IPS-15b (cell line): Measurements from ENCODE around the gene UNC13D.
"Not testable (repeated sequence)": the region's sequence is repeated elsewhere in the genome, so short reads cannot be mapped to it uniquely, and the experiment has no call there.

Experiments
- H3K27me3 ChIP-seq: one replicate; pipeline ENCODE4 v1.6.1; 2013; ENCODE audit warnings: low read length; ENCODE audit not compliant: control insufficient read depth, insufficient read depth
- H3K36me3 ChIP-seq: one replicate; pipeline ENCODE4 v1.6.1; 2013; ENCODE audit warnings: low read length; ENCODE audit not compliant: control insufficient read depth, insufficient read depth
- H3K4me1 ChIP-seq: one replicate; pipeline ENCODE4 v1.6.1; 2013; ENCODE audit warnings: mild to moderate bottlenecking, low read length; ENCODE audit not compliant: control insufficient read depth, insufficient read depth
- H3K4me3 ChIP-seq: one replicate; pipeline ENCODE4 v1.5.1; 2013; ENCODE audit warnings: low read depth, low read length
- H3K9ac ChIP-seq: one replicate; pipeline ENCODE4 v1.6.1; 2013; ENCODE audit warnings: low read depth, mild to moderate bottlenecking, low read length
- H3K9me3 ChIP-seq: one replicate; pipeline ENCODE4 v1.6.1; 2013; ENCODE audit warnings: mild to moderate bottlenecking, low read length; ENCODE audit not compliant: control insufficient read depth, insufficient read depth

UNC13D gene

DNA sequence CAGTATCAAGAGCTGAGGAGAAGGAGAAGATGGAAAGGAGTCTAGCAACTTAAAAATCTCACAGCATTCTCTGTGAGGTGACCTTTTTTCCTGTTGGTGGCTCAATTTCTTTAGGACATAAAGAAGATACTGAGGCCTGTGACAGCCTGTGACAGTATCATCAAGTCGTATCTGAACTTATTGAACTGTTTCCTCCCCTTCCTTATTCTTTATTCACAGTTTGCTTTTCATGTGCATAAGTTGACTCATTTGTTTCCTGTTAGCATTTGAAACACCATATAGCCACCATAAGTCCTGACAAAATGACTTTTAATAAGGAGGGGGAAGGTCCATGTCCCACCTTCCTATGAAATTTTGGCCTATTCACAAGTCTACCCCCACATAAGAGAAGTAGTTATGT, 50.7 kb downstream of the UNC13D start:
- H3K36me3 ChIP-seq, result peaks cover 12% of the 10 kb centered on the region

DNA sequence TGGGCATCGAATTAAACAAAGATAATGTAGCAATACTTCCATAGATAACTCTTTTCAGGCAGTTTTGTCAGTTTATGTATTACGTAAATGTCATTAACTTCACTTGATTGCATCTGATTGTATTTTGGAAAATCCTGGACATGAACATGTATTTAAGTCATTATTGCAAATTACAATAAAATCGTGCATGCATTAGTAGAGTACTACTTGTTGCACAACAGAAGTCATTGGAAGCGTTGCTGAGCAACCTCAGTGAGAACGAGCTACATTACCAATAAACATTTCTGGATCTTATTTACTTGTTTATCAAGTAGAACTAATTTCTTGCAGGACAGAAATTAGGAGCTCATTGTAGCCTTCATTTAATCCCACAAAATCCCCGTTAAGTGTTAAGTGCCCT, 53.0 kb downstream of the UNC13D start:
- no peak overlapping the region for H3K9ac ChIP-seq
- H3K36me3 ChIP-seq, result peaks cover 4% of the 10 kb centered on the region
- peaks cover under 1% of the 10 kb centered on the region for H3K4me1 ChIP-seq
- no peak overlapping the region for H3K4me3 ChIP-seq
- no peaks in the 10 kb centered on the region for H3K9me3 ChIP-seq
- no peaks in the 10 kb centered on the region for H3K27me3 ChIP-seq

More for the DNA sequence above, 50.7 kb downstream of the UNC13D start:
- Histone ChIP-seq H3K4me1 (no peaks in the 10 kb centered on the region), H3K9me3 (no peaks in the 10 kb centered on the region), H3K4me3 (no peak overlapping the region), H3K9ac (no peak overlapping the region), H3K27me3 (no peaks in the 10 kb centered on the region)

DNA sequence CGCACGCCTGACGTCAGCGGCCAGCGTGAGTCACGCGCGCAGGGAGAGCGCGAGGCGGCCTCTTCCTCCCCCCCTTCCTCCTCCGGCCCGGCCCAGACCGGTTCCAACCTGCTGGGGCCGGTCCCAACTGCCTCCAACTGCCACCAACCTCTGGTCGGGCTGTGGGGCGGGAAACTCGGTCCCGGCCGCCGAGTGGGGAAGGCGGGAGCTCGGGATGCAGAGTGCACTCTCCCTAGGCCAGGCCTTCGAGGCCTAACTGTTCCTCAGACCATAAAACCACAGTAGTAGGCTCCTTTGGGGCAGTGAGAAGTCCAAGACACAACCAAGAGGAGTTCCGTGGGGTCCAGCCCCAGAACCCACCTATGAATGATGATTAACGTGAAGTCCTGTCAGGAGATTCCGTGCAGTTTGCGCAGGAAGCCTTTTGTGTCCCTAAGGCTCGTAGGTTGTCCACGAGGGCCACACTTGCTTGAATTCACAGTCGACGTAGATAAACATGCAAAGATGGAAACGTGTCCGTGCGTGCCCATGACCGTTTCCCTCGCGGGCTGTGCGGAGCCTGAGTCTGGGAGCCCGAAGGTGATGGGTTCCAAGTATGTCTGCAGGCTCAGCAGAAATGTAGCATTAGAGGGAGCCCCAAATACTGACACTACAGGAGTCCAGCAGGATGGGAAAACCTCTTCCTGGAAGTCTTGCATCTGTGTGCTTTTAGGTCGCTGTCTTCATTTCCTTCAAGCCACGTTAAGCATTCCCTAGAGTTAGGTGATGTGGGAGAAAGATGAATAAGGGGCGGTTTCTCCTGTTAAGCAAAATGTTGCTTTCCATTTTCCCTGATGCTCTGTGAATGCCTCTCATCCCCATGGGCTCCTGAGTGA, 59.0 kb downstream of the UNC13D start:
- Histone ChIP-seq H3K4me3 (peak overlapping the region; percentile 93), H3K4me1 (peaks cover 15% of the 10 kb centered on the region)

DNA sequence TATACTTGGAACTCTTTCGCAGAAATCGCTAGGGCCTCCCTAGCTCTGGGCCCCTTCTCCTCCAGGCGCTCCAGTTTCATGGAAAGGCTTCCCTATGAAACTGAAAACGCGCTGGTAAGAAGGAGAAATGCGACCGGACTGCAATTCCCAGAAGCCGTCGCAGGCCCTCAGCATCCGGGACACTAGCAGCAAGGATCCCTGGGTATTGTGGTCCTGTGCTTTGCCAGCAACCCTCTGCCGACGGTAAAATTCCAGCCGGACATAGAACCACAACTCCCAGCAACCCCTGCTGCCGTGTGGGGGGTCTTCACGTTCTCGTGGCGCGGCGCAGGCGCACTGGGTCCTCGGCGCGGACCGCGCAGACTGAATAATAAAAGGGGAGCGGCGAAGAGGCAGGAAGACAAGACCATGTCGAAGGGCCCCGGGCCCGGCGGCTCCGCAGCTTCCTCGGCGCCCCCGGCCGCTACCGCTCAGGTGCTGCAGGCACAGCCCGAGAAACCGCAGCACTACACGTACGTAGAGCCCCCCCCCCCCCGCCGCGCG, 59.7 kb downstream of the UNC13D start, which contains the start of gene UNK:
Gene UNK (plus strand): TSS at position 334 of the 543 bp plus-strand sequence. CDS start 75 bp downstream, at position 409.
- Histone ChIP-seq H3K27me3 (no peaks in the 10 kb centered on the region), H3K9ac (peak within 1 kb of the TSS; percentile 99), H3K36me3 (no peaks in the 10 kb centered on the region), H3K9me3 (no peaks in the 10 kb centered on the region), H3K4me1 (peaks cover 15% of the 10 kb centered on the region), H3K4me3 (peak within 1 kb of the TSS; percentile 93)

More for the DNA sequence above, 59.0 kb downstream of the UNC13D start:
- H3K9ac ChIP-seq, result peak overlapping the region; percentile 99
- no peaks in the 10 kb centered on the region for H3K36me3 ChIP-seq
- no peaks in the 10 kb centered on the region for H3K27me3 ChIP-seq
- H3K9me3 ChIP-seq, result no peaks in the 10 kb centered on the region

DNA sequence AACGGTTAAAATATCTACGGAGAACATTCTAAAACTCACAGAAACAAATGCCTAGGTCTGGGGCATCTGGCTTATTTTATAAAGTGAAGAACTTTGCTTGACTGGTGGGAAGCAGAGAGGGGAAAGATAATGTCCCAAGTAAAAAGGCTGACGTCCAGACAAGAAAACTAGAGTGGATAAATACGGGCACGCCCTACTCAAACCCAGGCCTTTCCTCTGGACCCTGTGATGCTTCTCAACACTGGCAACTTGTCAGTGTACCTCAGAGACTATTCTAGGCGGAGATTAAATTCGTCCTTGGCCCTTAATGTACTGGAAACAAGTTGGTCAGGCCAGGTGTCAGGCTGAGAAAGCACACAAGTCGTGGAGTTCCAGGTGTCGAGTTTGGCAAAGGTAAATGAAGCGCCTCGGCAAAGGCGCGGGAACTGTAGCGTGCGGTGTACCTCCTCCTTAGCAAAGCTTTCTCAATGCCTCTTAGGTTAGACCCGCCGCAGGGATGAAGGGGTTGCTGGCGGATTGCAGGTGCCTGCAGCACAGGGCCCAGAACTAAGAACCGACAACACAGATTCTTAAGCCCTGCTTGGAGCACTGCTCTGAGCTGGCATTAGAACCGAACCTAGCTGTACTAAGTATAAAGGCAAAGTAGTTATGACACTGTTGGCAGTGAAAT, 60.3 kb downstream of the UNC13D start:
- Histone ChIP-seq H3K36me3 (no peaks in the 10 kb centered on the region), H3K27me3 (no peaks in the 10 kb centered on the region), H3K4me3 (peak overlapping the region; percentile 93), H3K4me1 (peaks cover 15% of the 10 kb centered on the region), H3K9ac (peak overlapping the region; percentile 39), H3K9me3 (no peaks in the 10 kb centered on the region)

DNA sequence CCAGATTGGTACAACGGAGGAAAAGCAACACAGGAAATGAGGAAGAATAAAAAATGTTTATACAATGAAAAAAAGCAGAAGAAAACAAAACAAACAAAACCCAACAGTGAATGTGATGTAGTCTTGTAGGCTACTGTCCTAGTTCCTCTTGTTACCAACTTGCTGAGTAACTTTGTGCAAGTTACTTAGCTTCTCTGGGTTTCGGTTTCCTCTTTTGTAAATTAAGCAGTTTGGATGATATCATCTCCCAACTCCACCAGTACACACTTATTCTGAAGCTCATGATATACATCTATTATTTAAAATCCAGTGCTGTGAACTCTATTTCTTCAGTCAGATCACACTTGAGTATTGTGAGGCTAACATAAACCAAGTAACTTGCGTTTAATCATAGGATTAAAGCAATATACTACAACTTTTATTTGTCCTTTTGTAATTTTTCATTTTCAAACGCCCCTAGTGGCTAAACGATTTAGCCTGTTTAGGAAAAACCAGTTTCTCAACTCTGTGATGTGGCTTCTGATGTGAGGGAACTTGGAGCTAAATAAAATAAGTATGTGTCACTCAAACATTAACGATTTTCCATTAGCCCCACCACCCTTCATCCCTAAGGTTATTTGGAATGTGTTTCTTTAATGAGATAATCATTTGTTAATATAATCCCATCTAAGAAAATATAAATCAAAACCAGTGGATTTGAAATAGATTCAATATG, 61.0 kb downstream of the UNC13D start:
- Histone ChIP-seq H3K36me3 (peaks cover 5% of the 10 kb centered on the region), H3K4me3 (no peak overlapping the region), H3K9ac (no peak overlapping the region), H3K4me1 (peaks cover 15% of the 10 kb centered on the region), H3K27me3 (no peaks in the 10 kb centered on the region), H3K9me3 (no peaks in the 10 kb centered on the region)

DNA sequence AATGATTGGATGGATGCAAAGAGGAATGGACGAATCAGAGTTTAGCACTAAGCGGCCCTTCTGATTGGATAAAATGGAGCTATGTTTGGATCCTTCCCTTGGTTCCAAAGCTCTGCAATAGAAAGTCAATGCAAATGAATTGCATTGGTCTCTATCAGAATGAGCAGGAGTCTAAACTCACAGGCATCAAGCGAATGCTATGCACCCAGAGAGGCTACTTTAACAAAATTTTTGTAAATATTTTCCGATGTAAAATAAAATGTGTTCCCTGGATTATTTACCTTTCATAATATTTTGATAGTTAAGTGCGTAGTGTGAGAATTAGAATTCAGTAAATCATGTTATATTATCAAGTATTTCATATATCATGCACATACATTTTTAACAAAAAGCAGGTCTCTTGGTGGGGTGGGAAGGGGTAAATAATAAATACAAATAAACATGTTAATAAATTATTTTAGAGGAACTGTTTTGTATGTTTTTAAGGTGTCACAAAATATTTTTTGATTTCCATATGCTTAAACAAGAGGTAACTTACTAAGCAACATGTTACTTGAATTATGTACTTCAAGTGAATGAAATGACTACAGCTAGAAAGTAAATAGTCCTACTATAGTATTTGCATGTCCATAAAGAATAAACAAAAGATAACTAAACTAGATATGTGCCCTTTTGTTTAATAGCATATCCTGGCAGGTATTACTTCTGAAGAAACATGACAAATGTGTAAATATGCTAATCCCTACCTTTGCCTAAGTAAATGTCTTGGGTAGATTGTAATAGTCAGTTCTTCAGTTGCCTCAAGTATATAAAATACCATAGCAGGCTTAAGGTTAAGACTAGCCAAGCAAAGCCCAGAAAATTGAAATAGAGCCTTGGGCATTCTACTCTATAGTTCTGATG, 64.0 kb downstream of the UNC13D start:
- H3K4me3 ChIP-seq, result no peak overlapping the region
- H3K9me3 ChIP-seq, result no peaks in the 10 kb centered on the region
- no peaks in the 10 kb centered on the region for H3K27me3 ChIP-seq
- H3K4me1 ChIP-seq, result peaks cover 17% of the 10 kb centered on the region
- H3K36me3 ChIP-seq, result peaks cover 15% of the 10 kb centered on the region
- no peak overlapping the region for H3K9ac ChIP-seq

DNA sequence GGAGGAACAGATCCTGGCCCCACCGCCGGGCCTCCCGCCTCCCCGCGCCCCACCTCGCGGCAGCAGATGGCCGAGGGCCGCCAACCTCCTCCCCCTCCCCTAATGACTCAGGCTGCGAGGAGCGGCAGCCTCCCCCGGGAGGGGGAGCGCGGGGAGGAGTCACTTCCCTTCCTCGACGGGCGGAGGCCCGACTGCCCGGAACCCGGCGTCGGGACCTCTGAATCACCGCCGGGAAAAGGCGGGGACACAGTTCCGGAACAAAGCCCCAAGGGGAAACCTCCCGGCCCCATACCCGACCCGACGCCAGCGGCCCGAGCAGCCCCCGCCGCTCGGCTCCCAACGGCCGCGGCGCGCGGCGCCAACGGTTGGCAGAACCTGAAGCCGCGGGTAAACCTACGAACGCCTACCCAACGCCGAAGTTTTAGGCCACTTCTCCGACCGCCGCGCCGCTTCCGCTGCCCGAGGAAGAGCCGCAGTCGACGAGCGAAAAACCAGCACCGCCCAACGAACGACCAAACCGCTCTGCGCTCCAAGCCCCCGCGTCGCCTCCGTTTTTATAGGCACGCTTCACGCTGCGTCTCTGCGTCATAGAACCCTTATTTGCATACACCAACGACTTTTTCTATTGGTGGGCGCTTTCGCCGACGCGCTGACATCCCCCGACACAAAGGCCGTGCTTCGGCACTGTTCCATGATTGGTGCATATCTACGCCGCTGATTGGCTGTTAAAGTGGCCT, 64.8 kb downstream of the UNC13D start:
- Histone ChIP-seq H3K36me3 (peaks cover 15% of the 10 kb centered on the region), H3K9me3 (no peaks in the 10 kb centered on the region), H3K27me3 (no peaks in the 10 kb centered on the region), H3K4me1 (peaks cover 18% of the 10 kb centered on the region), H3K9ac (peak overlapping the region; percentile 93), H3K4me3 (peak overlapping the region; percentile 90)

DNA sequence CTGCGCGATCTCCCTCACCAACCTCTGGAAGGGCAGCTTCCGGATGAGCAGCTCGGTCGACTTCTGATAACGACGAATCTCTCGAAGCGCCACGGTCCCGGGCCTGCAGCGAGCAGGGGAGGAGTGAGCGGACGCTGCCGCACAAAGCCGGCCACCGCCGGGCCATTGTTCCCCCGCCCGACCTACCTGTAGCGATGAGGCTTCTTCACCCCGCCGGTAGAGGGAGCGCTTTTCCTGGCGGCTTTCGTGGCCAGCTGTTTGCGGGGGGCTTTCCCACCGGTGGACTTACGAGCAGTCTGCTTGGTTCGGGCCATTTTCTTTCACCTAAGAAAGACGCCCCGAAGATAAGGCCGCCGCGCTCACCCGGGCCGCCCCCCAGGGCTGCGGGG, 65.3 kb downstream of the UNC13D start:
- Histone ChIP-seq H3K36me3 (peaks cover 15% of the 10 kb centered on the region), H3K4me1 (peaks cover 14% of the 10 kb centered on the region), H3K9me3 (no peaks in the 10 kb centered on the region), H3K4me3 (peak overlapping the region; percentile 90), H3K9ac (peak overlapping the region; percentile 93), H3K27me3 (no peaks in the 10 kb centered on the region)

DNA sequence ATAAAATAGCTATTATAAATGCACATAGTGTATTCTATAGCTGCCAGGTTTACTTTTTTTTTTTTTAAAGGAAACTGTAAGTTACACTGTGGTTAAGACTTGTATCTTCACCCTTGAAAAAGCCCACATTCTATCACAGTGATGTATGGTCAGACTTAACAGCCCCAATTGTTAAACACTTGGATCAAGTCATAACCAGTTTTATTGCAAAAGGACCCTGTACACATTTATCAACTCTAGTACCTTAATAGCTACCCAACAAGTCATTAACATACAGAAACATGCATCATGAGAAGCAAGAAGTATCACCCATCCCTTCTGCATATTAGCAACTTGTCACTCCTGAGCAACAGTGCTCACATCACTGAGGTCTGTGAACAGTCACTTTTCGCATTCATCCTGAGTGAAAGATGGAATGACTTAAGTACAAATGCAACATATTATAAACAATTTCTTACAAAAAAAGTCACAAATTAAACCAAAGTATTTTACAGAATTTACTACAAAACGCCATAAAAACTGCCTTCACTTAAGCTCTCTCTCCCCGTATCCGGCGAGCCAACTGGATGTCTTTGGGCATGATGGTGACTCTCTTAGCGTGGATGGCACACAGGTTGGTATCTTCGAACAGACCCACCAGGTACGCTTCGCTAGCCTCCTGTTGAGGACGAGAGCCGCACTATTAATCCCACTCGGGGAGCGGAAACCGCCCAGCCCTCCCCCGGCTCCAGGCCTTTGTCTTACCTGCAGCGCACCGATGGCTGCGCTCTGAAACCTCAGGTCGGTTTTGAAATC, 65.9 kb downstream of the UNC13D start:
- not testable (repeated sequence) for H3K4me1 ChIP-seq, H3K27me3 ChIP-seq, H3K9me3 ChIP-seq
- Histone ChIP-seq H3K36me3 (peaks cover 15% of the 10 kb centered on the region), H3K9ac (peak overlapping the region; percentile 93), H3K4me3 (peak overlapping the region; percentile 90)
